Astrocyte (in vitro differentiated cells and primary cell): Measurements from ENCODE around the gene JMJD1C.

Experiments
- EZH2 ChIP-seq: IDR thresholded peaks from 2 replicates; pipeline ENCODE4 v1.6.1; 2012; ENCODE audit warnings: mild to moderate bottlenecking, low read length, inconsistent platforms; ENCODE audit not compliant: insufficient read depth
- TF ChIP-seq, protein P1 (sequence below): IDR thresholded peaks from 2 replicates; pipeline ENCODE4 v1.5.1; 2011; ENCODE audit warnings: low read depth, mild to moderate bottlenecking, inconsistent platforms, low read length, moderate library complexity; ENCODE audit not compliant: insufficient read depth

DNA sequence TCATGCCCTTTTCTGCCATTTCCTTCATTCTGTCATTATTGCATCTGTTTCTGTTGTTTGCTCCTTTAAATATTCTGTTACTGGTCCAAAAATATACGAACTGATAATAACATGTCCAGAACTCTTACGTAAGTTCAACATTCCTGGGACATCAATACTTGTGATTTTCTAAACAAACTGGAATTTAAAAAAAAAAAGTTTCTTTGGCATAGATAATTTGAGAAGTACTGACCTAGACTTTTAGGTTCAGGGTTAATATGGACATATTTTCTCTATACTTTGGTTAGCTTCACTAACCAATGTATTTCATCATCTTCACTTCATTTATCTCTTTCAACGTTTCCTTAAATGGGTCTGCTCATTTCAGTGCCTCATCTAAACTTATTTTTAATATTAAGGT, 147.3 kb downstream of the JMJD1C start:
- TF ChIP-seq, protein P1, sequence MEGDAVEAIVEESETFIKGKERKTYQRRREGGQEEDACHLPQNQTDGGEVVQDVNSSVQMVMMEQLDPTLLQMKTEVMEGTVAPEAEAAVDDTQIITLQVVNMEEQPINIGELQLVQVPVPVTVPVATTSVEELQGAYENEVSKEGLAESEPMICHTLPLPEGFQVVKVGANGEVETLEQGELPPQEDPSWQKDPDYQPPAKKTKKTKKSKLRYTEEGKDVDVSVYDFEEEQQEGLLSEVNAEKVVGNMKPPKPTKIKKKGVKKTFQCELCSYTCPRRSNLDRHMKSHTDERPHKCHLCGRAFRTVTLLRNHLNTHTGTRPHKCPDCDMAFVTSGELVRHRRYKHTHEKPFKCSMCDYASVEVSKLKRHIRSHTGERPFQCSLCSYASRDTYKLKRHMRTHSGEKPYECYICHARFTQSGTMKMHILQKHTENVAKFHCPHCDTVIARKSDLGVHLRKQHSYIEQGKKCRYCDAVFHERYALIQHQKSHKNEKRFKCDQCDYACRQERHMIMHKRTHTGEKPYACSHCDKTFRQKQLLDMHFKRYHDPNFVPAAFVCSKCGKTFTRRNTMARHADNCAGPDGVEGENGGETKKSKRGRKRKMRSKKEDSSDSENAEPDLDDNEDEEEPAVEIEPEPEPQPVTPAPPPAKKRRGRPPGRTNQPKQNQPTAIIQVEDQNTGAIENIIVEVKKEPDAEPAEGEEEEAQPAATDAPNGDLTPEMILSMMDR, result no peak
- TF ChIP-seq EZH2, result no peak
